ENCODE measurements around the gene GBE1. TPM values are rescaled to one million over a fixed set of nuclear protein-coding genes. Genes with fewer than 3 reads are reported as not detected.

The GBE1 gene
- total RNA-seq, 6 experiments from 2014 or later: 78.3 to 93.4 (median 87.8) TPM

DNA sequence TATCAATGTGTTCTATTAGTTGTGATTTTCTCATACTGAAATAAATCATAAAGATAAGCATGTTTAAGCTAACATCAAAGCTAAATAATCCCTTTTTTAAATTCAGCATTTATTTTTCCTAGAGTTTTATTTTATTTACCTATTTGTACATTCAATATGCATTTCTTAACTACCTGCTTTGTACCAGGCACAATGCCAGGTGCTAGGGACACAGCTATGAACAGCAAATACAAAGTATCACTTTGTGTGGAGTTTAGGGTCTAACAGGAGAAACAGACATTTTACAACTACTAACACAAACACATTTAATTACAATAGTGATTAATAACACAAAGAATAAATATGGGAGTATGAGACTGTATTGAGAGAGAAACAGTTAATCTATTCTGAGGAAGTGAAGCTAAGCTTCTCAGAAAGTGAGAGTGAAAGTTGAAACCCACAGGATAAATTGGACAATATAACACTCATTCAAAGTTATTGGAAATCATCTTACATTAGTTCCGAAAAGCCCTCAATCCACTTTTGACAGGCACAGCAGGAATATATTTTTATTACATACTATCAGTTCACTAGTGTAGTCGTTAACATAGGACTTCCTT lies 159.6 kb downstream of the GBE1 start:
- H3K4me1 Mint-ChIP-seq (ENCODE audit: low read depth): peaks cover 21% of the 10 kb centered on the region
- TF ChIP-seq, protein P1, sequence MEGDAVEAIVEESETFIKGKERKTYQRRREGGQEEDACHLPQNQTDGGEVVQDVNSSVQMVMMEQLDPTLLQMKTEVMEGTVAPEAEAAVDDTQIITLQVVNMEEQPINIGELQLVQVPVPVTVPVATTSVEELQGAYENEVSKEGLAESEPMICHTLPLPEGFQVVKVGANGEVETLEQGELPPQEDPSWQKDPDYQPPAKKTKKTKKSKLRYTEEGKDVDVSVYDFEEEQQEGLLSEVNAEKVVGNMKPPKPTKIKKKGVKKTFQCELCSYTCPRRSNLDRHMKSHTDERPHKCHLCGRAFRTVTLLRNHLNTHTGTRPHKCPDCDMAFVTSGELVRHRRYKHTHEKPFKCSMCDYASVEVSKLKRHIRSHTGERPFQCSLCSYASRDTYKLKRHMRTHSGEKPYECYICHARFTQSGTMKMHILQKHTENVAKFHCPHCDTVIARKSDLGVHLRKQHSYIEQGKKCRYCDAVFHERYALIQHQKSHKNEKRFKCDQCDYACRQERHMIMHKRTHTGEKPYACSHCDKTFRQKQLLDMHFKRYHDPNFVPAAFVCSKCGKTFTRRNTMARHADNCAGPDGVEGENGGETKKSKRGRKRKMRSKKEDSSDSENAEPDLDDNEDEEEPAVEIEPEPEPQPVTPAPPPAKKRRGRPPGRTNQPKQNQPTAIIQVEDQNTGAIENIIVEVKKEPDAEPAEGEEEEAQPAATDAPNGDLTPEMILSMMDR (IDR thresholded peaks at IDR 0.05): no peak
- no peak overlapping the region for H3K4me3 Mint-ChIP-seq
- no peaks in the 10 kb centered on the region for H3K27me3 Mint-ChIP-seq (ENCODE audit: insufficient read depth)
- no peak overlapping the region for H3K27ac Mint-ChIP-seq
- no peaks in the 10 kb centered on the region for H3K9me3 Mint-ChIP-seq
- no peaks in the 10 kb centered on the region for H3K36me3 Mint-ChIP-seq (ENCODE audit: low read depth)
- DNase-seq: no peak

- H3K9me3 Mint-ChIP-seq: no peaks in the 10 kb centered on the region
- TF ChIP-seq, protein P1 (IDR thresholded peaks at IDR 0.05): no peak
- H3K36me3 Mint-ChIP-seq (ENCODE audit: low read depth): peaks cover 11% of the 10 kb centered on the region; the same call in 1 of the 2 replicates
- peak overlapping the region; percentile 52 for H3K27ac Mint-ChIP-seq
- H3K4me1 Mint-ChIP-seq (ENCODE audit: low read depth): peaks cover 17% of the 10 kb centered on the region
- H3K27me3 Mint-ChIP-seq (ENCODE audit: insufficient read depth): no peaks in the 10 kb centered on the region; the same call in 1 of the 2 replicates
- no peak overlapping the region for H3K4me3 Mint-ChIP-seq
- DNase-seq: peak; percentile 15
These were observed 169.3 kb downstream of the GBE1 start for GRCh38 chr3:81592101-81592500.

DNA sequence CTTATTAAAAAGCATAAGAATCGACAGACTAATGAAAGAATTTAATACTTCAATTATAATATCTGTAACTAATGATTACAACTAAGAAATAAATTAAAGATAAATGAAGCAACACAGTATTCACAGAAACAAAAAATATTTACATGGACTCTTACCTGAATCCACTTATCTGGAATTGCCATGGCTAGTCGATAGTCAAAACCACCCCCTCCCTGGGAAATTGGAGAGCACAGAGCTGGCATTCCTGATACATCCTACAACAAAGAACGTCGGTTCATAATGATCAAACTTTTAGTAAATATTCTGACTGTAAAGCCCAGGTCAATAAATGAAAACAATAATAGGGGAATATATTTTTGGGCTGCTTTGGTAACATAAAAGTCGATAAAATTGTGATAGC lies 175.5 kb downstream of the GBE1 start:
- DNase-seq: no peak
- Mint-ChIP-seq H3K27ac (no peak overlapping the region), H3K36me3 (ENCODE audit: low read depth) (no peaks in the 10 kb centered on the region), H3K4me3 (no peak overlapping the region), H3K27me3 (ENCODE audit: insufficient read depth) (no peaks in the 10 kb centered on the region; the same call in 1 of the 2 replicates), H3K4me1 (ENCODE audit: low read depth) (no peaks in the 10 kb centered on the region), H3K9me3 (no peaks in the 10 kb centered on the region)
- TF ChIP-seq, protein P1 (IDR thresholded peaks at IDR 0.05): no peak

DNA sequence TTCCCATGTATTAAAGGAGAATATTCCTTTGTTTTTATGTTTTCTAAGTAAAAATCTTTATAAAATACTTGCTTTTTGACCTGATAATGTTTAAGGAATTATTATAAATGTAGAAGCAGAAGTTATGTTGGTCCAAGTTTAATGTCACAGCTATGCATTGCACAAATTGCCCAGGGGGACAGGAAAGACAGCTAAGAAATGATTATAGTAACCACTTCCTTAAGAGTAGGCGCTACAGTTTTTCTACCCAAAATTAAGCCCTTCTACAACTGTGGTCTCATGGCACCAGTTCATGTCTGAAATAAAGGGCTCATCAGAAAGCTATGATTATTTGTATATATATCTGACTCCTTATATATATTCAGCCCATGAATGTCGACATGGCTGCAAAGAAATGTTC lies 176.4 kb downstream of the GBE1 start:
- no peak overlapping the region for H3K27ac Mint-ChIP-seq
- H3K4me3 Mint-ChIP-seq: no peak overlapping the region
- H3K4me1 Mint-ChIP-seq (ENCODE audit: low read depth): no peaks in the 10 kb centered on the region
- TF ChIP-seq, protein P1 (IDR thresholded peaks at IDR 0.05): no peak
- H3K36me3 Mint-ChIP-seq (ENCODE audit: low read depth): peaks cover 5% of the 10 kb centered on the region; the same call in 1 of the 2 replicates
- no peak for DNase-seq
- no peaks in the 10 kb centered on the region for H3K9me3 Mint-ChIP-seq
- no peaks in the 10 kb centered on the region; the same call in 1 of the 2 replicates for H3K27me3 Mint-ChIP-seq (ENCODE audit: insufficient read depth)

GRCh38 chr3:81581966-81582599 lies 179.4 kb downstream of the GBE1 start:
- H3K36me3 Mint-ChIP-seq (ENCODE audit: low read depth): peaks cover 5% of the 10 kb centered on the region; the same call in 1 of the 2 replicates
- DNase-seq: peak; percentile 35

More at GRCh38 chr3:81581966-81582599, 179.4 kb downstream of the GBE1 start:
- no peak overlapping the region for H3K4me3 Mint-ChIP-seq
- TF ChIP-seq, protein P1 (IDR thresholded peaks at IDR 0.05): peak; percentile 83
- no peaks in the 10 kb centered on the region for H3K27me3 Mint-ChIP-seq (ENCODE audit: insufficient read depth)
- no peaks in the 10 kb centered on the region for H3K9me3 Mint-ChIP-seq
- H3K4me1 Mint-ChIP-seq (ENCODE audit: low read depth): no peaks in the 10 kb centered on the region
- peak overlapping the region; percentile 6; the same call in 1 of the 2 replicates for H3K27ac Mint-ChIP-seq

Measured in HFFc6 (cell line).